ENCODE data around the gene LIPC. TPM values are rescaled to one million over a fixed set of nuclear protein-coding genes. Genes with fewer than 3 reads are reported as not detected.

The LIPC gene
- total and polyA plus RNA-seq, 10 of the 15 experiments (the other 5 are each of a cell fraction or from before 2014, with no cell fraction given), result 0.06 to 0.31 (median 0.16) TPM; not detected in 1

- H3K4me1 ChIP-seq (ENCODE audit: control insufficient read depth, insufficient read depth, low read length), result no peaks in the 10 kb centered on the region
- no peak overlapping the region for H3K27ac ChIP-seq (ENCODE audit: control insufficient read depth, insufficient read depth)
- ChIA-PET CTCF (no interaction called here), SMC1A (ENCODE audit: uncharacterized antibody, unreplicated experiment) (no interaction called here), RAD21 (ENCODE audit: unreplicated experiment) (no interaction called here), POLR2A (no interaction called here)
- H3K79me2 ChIP-seq (ENCODE audit: control insufficient read depth, insufficient read depth, low read length), result no peaks in the 10 kb centered on the region
- no peaks in the 10 kb centered on the region for H3K9me3 ChIP-seq (replicated peaks; ENCODE audit: control insufficient read depth, insufficient read depth, low read length)
- no peak overlapping the region for H2AFZ ChIP-seq (ENCODE audit: control insufficient read depth, low read depth, low read length)
- BruUV-seq (replicated peaks), result no TSS peak
- H3K4me3 ChIP-seq, result no peak overlapping the region
- intact Hi-C loops (cut with micrococcal nuclease; ENCODE audit: unreplicated experiment), result no loop called here
- H3K9ac ChIP-seq (ENCODE audit: control insufficient read depth, insufficient read depth, low read length), result no peak overlapping the region
- DNase-seq (ENCODE audit: low read depth, low spot score) (no peak), FAIRE-seq (no peak), ATAC-seq (no peak)
- no peaks in the 10 kb centered on the region for H4K20me1 ChIP-seq (ENCODE audit: control insufficient read depth, insufficient read depth)
- no peaks in the 10 kb centered on the region for H3K36me3 ChIP-seq (ENCODE audit: control insufficient read depth in 2 of 2, insufficient read depth in 2 of 2, low read length in 1 of 2)
- in situ Hi-C loops (cut with MboI), result no loop called here
- no peaks in the 10 kb centered on the region for H3K27me3 ChIP-seq (replicated peaks in 1 of 2; ENCODE audit: control insufficient read depth in 2 of 2, insufficient read depth in 2 of 2, low read length in 1 of 2)
- TF ChIP-seq JUNB (IDR thresholded peaks at IDR 0.05) (no peak), SREBF1 (IDR thresholded peaks at IDR 0.05; ENCODE audit: low read length) (no peak), PKNOX1 (IDR thresholded peaks at IDR 0.05) (no peak), KAT2A (conservative IDR thresholded peaks at IDR 0.05; ENCODE audit: control insufficient read depth, low read depth, low read length) (no peak)
- no peak overlapping the region for H3K4me2 ChIP-seq (ENCODE audit: control insufficient read depth, insufficient read depth)
- 71% methylated on average over 7 of the region's 7 CpGs for WGBS (ENCODE audit: insufficient coverage, insufficient replicate concordance, low lambda C conversion rate, missing lambda C conversion rate)
Observed at GRCh38 chr15:58388211-58388610, 43.6 kb upstream of the LIPC start.

- H3K27me3 ChIP-seq (replicated peaks in 1 of 2; ENCODE audit: control insufficient read depth in 2 of 2, insufficient read depth in 2 of 2, low read length in 1 of 2), result no peaks in the 10 kb centered on the region
- BruUV-seq (replicated peaks), result no TSS peak
- H3K4me2 ChIP-seq (ENCODE audit: control insufficient read depth, insufficient read depth), result no peak overlapping the region
- TF ChIP-seq ZNF622 (IDR thresholded peaks at IDR 0.05) (no peak), SMAD5 (IDR thresholded peaks at IDR 0.05; ENCODE audit: low read depth) (no peak), TARDBP (IDR thresholded peaks at IDR 0.05; ENCODE audit: borderline replicate concordance) (no peak), PML (IDR thresholded peaks at IDR 0.05; ENCODE audit: low read length) (no peak), RFX5 (IDR thresholded peaks at IDR 0.05; ENCODE audit: low read depth, low read length) (no peak), JUNB (IDR thresholded peaks at IDR 0.05) (no peak), SREBF2 (IDR thresholded peaks at IDR 0.05; ENCODE audit: low read length) (no peak), GABPA (IDR thresholded peaks at IDR 0.05; ENCODE audit: low read depth) (no peak), EZH2 (IDR thresholded peaks at IDR 0.05; ENCODE audit: borderline replicate concordance, control insufficient read depth, low read depth, low read length) (no peak), IRF5 (IDR thresholded peaks at IDR 0.05; ENCODE audit: borderline replicate concordance) (no peak), EED (IDR thresholded peaks at IDR 0.05; ENCODE audit: low read depth) (no peak)
Observed at GRCh38 chr15:58390118-58390517, 41.7 kb upstream of the LIPC start.

More at GRCh38 chr15:58390118-58390517, 41.7 kb upstream of the LIPC start:
- intact Hi-C loops (cut with micrococcal nuclease; ENCODE audit: unreplicated experiment) (no loop called here), in situ Hi-C loops (cut with MboI) (no loop called here)
- ATAC-seq (no peak), DNase-seq (ENCODE audit: low read depth, low spot score) (no peak), FAIRE-seq (no peak)
- Histone ChIP-seq H3K9ac (ENCODE audit: control insufficient read depth, insufficient read depth, low read length) (no peak overlapping the region), H3K79me2 (ENCODE audit: control insufficient read depth, insufficient read depth, low read length) (no peaks in the 10 kb centered on the region), H3K4me1 (ENCODE audit: control insufficient read depth, insufficient read depth, low read length) (no peaks in the 10 kb centered on the region), H3K27ac (ENCODE audit: control insufficient read depth, insufficient read depth) (no peak overlapping the region), H3K4me3 (no peak overlapping the region), H4K20me1 (ENCODE audit: control insufficient read depth, insufficient read depth) (no peaks in the 10 kb centered on the region), H2AFZ (ENCODE audit: control insufficient read depth, low read depth, low read length) (no peak overlapping the region), H3K36me3 (ENCODE audit: control insufficient read depth in 2 of 2, insufficient read depth in 2 of 2, low read length in 1 of 2) (no peaks in the 10 kb centered on the region), H3K9me3 (replicated peaks; ENCODE audit: control insufficient read depth, insufficient read depth, low read length) (no peaks in the 10 kb centered on the region)
- POLR2A ChIA-PET, result no interaction called here
- SMC1A ChIA-PET (ENCODE audit: uncharacterized antibody, unreplicated experiment), result interaction anchor here (1.0 kb wide), 1 partner anchor 32 kb away, joined by 3 read pairs; no protein-coding TSS in a partner anchor
- RAD21 ChIA-PET (ENCODE audit: unreplicated experiment), result no interaction called here
- CTCF ChIA-PET, result no interaction called here
- 73% methylated on average over 3 of the region's 3 CpGs for WGBS (ENCODE audit: insufficient coverage, insufficient replicate concordance, low lambda C conversion rate, missing lambda C conversion rate)

Data from GM12878 (cell line).